Left ventricle myocardium inferior (tissue), 1 donor: ENCODE data around the gene PANK4. TPM values are rescaled to one million over a fixed set of nuclear protein-coding genes. Genes with fewer than 3 reads are reported as not detected.
"Not testable (repeated sequence)": the region's sequence is repeated elsewhere in the genome, so short reads cannot be mapped to it uniquely, and the experiment has no call there.

Experiments used
- DNase-seq: peaks from one replicate; pipeline ENCODE4 v3.0.0-alpha.2; 2020
- H3K27ac ChIP-seq: fragments of 200-600 bp; replicated peaks from 2 replicates; pipeline ENCODE4 v1.8.0; 2021
- H3K27me3 ChIP-seq: fragments of 200-600 bp; 2 replicates; pipeline ENCODE4 v1.8.0; 2021; ENCODE audit warnings: low read depth
- H3K36me3 ChIP-seq: fragments of 200-600 bp; 2 replicates; pipeline ENCODE4 v1.8.0; 2021
- H3K4me1 ChIP-seq: fragments of 200-600 bp; 2 replicates; pipeline ENCODE4 v1.8.0; 2021
- H3K4me3 ChIP-seq: fragments of 200-600 bp; 2 replicates; pipeline ENCODE4 v1.8.0; 2021; ENCODE audit warnings: mild to moderate bottlenecking, moderate library complexity
- H3K9me3 ChIP-seq: fragments of 200-600 bp; replicated peaks from 2 replicates; pipeline ENCODE4 v1.8.0; 2021
- CTCF ChIP-seq: fragments of 200-600 bp; IDR thresholded peaks from 2 replicates; pipeline ENCODE4 v1.8.0; 2021; ENCODE audit warnings: antibody characterized with exemption, mild to moderate bottlenecking, borderline replicate concordance
- intact Hi-C: fragments of 100-400 bp; cut with micrococcal nuclease; formaldehyde crosslinking; loops from one replicate; pipeline ENCODE4 v1.11.0; 2022
- total RNA-seq: library from RNA; stranded (reverse); fragmentation: NEBNext Ultra II Directional; extraction: Animal tissue kit (Norgen Biotek cat#: 25700); gene quantifications from one replicate; pipeline ENCODE4 v1.2.1, GENCODE V29; 2021
- donor health status: DM: no; HTN: yes; CAD: no; lungs with severe emphysema.

PANK4 gene
- total RNA-seq, 1 donor from 2014 or later, result 42.8 TPM

GRCh38 chr1:2569060-2569459 lies 42.7 kb upstream of the PANK4 start:
- DNase-seq, result no peak

GRCh38 chr1:2568187-2568816 lies 41.9 kb upstream of the PANK4 start:
- DNase-seq, H3K9me3 ChIP-seq, H3K36me3 ChIP-seq, intact Hi-C loops, H3K4me3 ChIP-seq, H3K4me1 ChIP-seq, H3K27ac ChIP-seq: not testable (repeated sequence)
- peaks cover 31% of the 10 kb centered on the region for H3K27me3 ChIP-seq

More at GRCh38 chr1:2569060-2569459, 42.7 kb upstream of the PANK4 start:
- TF ChIP-seq CTCF, result no peak
- H3K9me3 ChIP-seq, result peaks cover 12% of the 10 kb centered on the region
- peaks cover 31% of the 10 kb centered on the region for H3K27me3 ChIP-seq
- H3K4me1 ChIP-seq, result peaks cover 4% of the 10 kb centered on the region
- H3K27ac ChIP-seq, result no peak overlapping the region
- H3K36me3 ChIP-seq, result no peaks in the 10 kb centered on the region
- intact Hi-C loops, result no loop called here
- no peak overlapping the region for H3K4me3 ChIP-seq

DNA sequence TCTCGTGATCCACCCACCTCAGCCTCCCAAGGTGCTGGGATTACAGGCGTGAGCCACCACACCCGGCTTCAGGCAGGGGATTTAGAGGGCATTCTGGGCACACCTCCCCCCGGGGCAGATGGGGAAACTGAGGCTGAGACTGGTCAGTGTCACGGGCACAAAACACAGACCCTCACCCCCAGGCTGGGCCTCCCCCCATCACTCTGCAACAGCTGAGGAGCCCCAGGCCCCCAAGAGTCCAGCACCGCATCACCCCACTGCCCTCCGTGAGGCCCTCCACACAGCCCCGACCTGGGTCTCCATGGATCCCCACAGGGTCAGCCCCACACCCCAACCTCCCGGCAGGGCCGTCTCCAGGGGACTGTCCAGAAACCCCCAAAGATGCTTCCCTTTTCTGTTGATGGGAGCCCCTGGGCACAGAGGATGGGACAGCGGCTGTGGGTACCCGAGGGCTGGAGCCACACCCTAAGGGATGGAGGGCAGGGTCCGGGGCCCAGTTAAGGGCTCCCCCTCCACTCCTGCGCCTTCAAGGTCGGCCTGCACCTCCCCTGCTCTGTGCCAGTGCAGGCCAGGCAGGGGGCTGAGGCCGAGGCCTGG lies 40.8 kb upstream of the PANK4 start:
- no peak for DNase-seq
- TF ChIP-seq CTCF, result no peak
- Histone ChIP-seq H3K36me3 (peaks cover 4% of the 10 kb centered on the region), H3K27ac (no peak overlapping the region), H3K9me3 (no peaks in the 10 kb centered on the region), H3K4me3 (no peak overlapping the region), H3K4me1 (peaks cover 4% of the 10 kb centered on the region), H3K27me3 (peaks cover 31% of the 10 kb centered on the region)
- intact Hi-C loops, result no loop called here

GRCh38 chr1:2566101-2567045 lies 40.0 kb upstream of the PANK4 start:
- Histone ChIP-seq H3K36me3 (peaks cover 4% of the 10 kb centered on the region), H3K9me3 (no peaks in the 10 kb centered on the region), H3K4me1 (peaks cover 4% of the 10 kb centered on the region), H3K4me3 (no peak overlapping the region), H3K27me3 (peaks cover 31% of the 10 kb centered on the region), H3K27ac (no peak overlapping the region)
- no peak for DNase-seq
- no peak for TF ChIP-seq CTCF
- intact Hi-C loops, result no loop called here

- Histone ChIP-seq H3K27me3 (peaks cover 31% of the 10 kb centered on the region), H3K4me3 (no peak overlapping the region), H3K9me3 (no peaks in the 10 kb centered on the region), H3K27ac (no peak overlapping the region), H3K36me3 (peaks cover 16% of the 10 kb centered on the region), H3K4me1 (peaks cover 4% of the 10 kb centered on the region)
- intact Hi-C loops, result no loop called here
- no peak for TF ChIP-seq CTCF
- no peak for DNase-seq
Measured at GRCh38 chr1:2564815-2565374, 38.5 kb upstream of the PANK4 start.
